ENCODE results near the gene VPS13A.
A peak's percentile ranks its signal among the peaks of the same experiment; 100 is the strongest.

VPS13A gene

DNA sequence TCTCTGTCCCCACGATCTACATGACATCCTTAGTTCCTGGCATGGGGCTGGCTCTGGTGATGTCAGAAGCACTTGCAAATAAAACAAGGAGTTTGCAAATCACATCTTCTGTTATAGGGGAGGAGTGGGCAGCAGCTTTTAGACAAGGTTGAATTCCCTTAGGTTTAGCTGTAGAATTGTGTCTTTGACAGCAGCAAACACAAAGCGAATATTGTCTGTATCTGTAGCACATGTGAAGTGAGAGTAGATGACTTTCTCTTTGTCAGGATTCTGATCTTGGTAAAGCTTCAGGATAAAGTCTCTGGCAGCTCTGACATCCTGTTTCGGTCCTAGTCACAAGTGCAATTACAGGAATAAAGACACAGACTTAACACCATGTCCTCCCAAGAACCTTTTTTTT is 246.5 kb downstream of the VPS13A start:
- DNase-seq (ENCODE audit: low read depth): no peak
- TF ChIP-seq, protein P1, sequence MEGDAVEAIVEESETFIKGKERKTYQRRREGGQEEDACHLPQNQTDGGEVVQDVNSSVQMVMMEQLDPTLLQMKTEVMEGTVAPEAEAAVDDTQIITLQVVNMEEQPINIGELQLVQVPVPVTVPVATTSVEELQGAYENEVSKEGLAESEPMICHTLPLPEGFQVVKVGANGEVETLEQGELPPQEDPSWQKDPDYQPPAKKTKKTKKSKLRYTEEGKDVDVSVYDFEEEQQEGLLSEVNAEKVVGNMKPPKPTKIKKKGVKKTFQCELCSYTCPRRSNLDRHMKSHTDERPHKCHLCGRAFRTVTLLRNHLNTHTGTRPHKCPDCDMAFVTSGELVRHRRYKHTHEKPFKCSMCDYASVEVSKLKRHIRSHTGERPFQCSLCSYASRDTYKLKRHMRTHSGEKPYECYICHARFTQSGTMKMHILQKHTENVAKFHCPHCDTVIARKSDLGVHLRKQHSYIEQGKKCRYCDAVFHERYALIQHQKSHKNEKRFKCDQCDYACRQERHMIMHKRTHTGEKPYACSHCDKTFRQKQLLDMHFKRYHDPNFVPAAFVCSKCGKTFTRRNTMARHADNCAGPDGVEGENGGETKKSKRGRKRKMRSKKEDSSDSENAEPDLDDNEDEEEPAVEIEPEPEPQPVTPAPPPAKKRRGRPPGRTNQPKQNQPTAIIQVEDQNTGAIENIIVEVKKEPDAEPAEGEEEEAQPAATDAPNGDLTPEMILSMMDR (IDR thresholded peaks at IDR 0.05; ENCODE audit: insufficient read depth, low read depth, low read length, missing control alignments): no peak
- H3K4me3 ChIP-seq (ENCODE audit: low read length): no peak overlapping the region

DNA sequence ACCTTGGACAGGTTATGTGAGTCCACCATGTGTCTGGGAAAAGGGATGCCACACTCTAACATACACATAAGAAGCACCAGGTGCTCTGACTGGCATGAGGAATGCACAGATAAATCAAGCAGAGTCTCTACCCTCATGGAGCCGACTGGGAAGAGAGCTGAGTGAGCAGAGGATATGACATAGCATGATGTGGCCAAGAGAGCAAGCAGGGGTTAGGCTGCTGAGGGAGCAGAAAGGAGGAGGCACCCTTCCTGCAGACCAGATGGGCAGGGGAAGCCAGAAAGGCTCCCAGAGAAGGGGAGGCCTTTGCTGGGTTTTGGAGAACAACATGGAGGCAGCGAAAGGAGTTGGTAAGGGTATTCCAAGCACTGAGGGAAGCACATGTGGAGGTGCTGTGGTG is 247.7 kb downstream of the VPS13A start:
- TF ChIP-seq, protein P1 (IDR thresholded peaks at IDR 0.05; ENCODE audit: insufficient read depth, low read depth, low read length, missing control alignments): no peak
- H3K4me3 ChIP-seq (ENCODE audit: low read length): no peak overlapping the region
- peak; percentile 24 for DNase-seq (ENCODE audit: low read depth)

DNA sequence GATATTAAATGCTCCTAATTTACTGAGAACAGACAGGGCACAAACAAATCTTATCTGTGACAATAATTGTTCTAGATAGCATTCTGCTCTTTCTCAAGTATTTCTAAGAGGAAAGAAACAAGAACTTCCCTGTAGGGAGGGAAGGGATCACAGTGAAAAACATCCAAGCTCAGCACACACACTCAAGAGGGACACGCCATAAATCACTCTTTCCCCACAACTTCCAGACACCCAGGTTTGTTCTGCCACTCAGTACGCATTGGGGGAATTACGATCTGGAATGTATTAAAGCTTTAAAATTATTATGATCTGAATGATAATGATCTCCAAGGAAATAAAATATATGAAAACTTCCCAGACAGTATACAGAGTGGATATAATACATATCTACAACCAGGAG is 249.4 kb downstream of the VPS13A start:
- DNase-seq (ENCODE audit: low read depth): no peak
- H3K4me3 ChIP-seq (ENCODE audit: low read length): no peak overlapping the region
- TF ChIP-seq, protein P1 (IDR thresholded peaks at IDR 0.05; ENCODE audit: insufficient read depth, low read depth, low read length, missing control alignments): no peak

DNA sequence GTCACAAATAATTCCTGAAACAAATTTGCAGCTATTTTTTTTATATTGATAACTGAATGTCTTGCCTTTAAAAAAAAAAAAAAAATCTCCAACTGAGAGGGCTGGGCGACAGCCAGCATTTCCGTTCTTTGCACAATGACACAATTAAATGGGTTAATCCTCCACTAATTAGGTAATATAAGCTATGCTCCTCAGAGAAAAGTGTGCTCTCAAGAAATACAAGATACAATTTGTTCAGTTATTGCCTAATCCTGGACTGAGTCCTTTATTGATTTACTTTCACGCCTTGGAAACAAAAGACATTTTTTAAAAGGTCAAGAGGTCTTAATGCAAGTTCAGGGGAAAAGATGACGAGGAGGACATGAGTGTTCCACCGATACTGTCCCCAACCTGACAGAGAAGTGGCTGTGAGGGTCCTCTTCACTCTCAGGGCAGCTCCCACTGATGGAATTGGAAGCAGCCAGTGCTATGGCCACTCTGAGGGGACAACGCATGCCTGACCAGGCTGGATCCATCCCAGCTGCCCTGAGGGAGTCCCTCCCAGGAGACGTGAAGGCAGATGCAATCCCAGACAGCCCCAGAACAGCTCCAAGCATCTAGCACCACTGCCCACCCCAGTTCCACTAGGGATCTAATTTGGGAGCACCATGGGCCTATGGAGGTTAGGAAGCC is 250.1 kb downstream of the VPS13A start:
- no peak for DNase-seq (ENCODE audit: low read depth)
- TF ChIP-seq, protein P1 (IDR thresholded peaks at IDR 0.05; ENCODE audit: insufficient read depth, low read depth, low read length, missing control alignments): no peak

DNA sequence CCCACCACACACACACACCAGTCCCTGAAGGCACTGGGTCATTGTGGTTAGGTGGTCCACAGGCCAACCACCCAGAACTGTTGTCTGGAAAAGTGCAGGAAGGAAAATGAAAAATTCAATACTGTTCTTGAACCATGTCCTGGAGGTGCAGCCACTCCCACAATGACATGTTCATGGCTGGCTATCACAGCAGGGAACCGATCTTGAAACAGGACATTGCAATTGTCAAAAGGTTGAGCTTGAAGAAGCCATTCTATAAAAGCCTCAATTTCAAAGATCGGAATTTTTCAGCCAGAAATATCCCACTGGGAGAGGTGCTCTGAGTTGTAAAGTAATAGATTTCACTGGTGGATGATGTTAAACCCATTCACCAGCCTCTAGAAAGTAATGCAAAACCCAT is 252.6 kb downstream of the VPS13A start:
- H3K4me3 ChIP-seq (ENCODE audit: low read length): no peak overlapping the region
- DNase-seq (ENCODE audit: low read depth): no peak
- TF ChIP-seq, protein P1 (IDR thresholded peaks at IDR 0.05; ENCODE audit: insufficient read depth, low read depth, low read length, missing control alignments): no peak

More for the DNA sequence above, 250.1 kb downstream of the VPS13A start:
- H3K4me3 ChIP-seq (ENCODE audit: low read length): no peak overlapping the region

DNA sequence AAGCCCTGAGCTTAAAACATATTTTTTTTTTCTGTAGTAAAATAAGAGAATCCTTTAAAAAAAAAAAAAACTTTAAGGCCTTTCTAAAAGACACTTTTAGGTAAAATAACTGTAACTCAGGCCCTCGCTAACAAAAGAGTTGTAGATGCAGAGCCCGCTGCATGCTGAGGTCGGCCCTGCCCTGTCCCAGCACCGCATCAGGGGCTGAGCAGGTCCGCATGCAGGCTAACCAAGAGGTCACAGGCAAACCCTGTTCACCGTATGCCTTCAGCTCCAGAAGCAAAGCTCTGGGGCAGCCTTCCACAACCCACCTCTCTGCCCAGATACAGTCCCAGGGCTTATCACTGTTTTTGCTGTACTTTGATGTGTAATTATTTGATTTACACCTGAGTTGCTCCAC is 254.7 kb downstream of the VPS13A start:
- no peak overlapping the region for H3K4me3 ChIP-seq (ENCODE audit: low read length)
- TF ChIP-seq, protein P1 (IDR thresholded peaks at IDR 0.05; ENCODE audit: insufficient read depth, low read depth, low read length, missing control alignments): no peak
- DNase-seq (ENCODE audit: low read depth): no peak
